ENCODE data around the gene USP11. TPM values are rescaled to one million over a fixed set of nuclear protein-coding genes. Genes with fewer than 3 reads are reported as not detected.

The USP11 gene
- total RNA-seq, 2 experiments from 2014 or later = 62.6 to 66.2 TPM

- CTCF ChIA-PET = interaction anchor here (0.6 kb wide), 1 partner anchor 12 kb away, joined by 4 read pairs; no protein-coding TSS in a partner anchor
- peaks cover 17% of the 10 kb centered on the region for H3K36me3 ChIP-seq (ENCODE audit: insufficient read depth, low read length)
- POLR2A ChIA-PET = interaction anchor here (0.6 kb wide), 1 partner anchor 28 kb away, joined by 3 read pairs; no protein-coding TSS in a partner anchor
- Mint-ChIP-seq H3K4me3 (no peak overlapping the region), H3K27me3 (no peaks in the 10 kb centered on the region), H3K9me3 (no peaks in the 10 kb centered on the region), H3K36me3 (ENCODE audit: low read depth) (peaks cover 31% of the 10 kb centered on the region), H3K27ac (peak overlapping the region; percentile 33), H3K4me1 (ENCODE audit: low read depth) (no peaks in the 10 kb centered on the region)
- H3K4me1 ChIP-seq (ENCODE audit: insufficient read depth, low read length) = no peaks in the 10 kb centered on the region
- H3K9me3 ChIP-seq (ENCODE audit: control insufficient read depth in 1 of 2, insufficient read depth in 1 of 2, low read length in 2 of 2) = no peaks in the 10 kb centered on the region
- no peak for TF ChIP-seq CTCF (IDR thresholded peaks at IDR 0.05)
- DNase-seq = no peak
- H3K27me3 ChIP-seq (ENCODE audit: control insufficient read depth in 1 of 2, insufficient read depth in 2 of 2, low read length in 2 of 2) = no peaks in the 10 kb centered on the region
- intact Hi-C loops (cut with DNase I, micrococcal nuclease) = no loop called here
- no peak overlapping the region for H3K4me3 ChIP-seq (ENCODE audit: low read length)
- H3K27ac ChIP-seq (ENCODE audit: low read depth in 1 of 2, low read length in 2 of 2) = no peak overlapping the region
- no peak for ATAC-seq (ENCODE audit: poor library complexity)
Observed at GRCh38 chrX:47247206-47247998, 14.6 kb downstream of the USP11 start.

- H3K9me3 Mint-ChIP-seq = no peaks in the 10 kb centered on the region
- TF ChIP-seq CTCF (IDR thresholded peaks at IDR 0.05) = no peak
- CTCF ChIA-PET = no interaction called here
- intact Hi-C loops (cut with DNase I, micrococcal nuclease) = no loop called here
- POLR2A ChIA-PET = interaction anchor here (0.6 kb wide), 1 partner anchor 29 kb away, joined by 3 read pairs; no protein-coding TSS in a partner anchor
- H3K27me3 Mint-ChIP-seq = no peaks in the 10 kb centered on the region
- DNase-seq (no peak), ATAC-seq (ENCODE audit: poor library complexity) (no peak)
- H3K9me3 ChIP-seq (ENCODE audit: control insufficient read depth in 1 of 2, insufficient read depth in 1 of 2, low read length in 2 of 2) = no peaks in the 10 kb centered on the region
- no peaks in the 10 kb centered on the region for H3K4me1 Mint-ChIP-seq (ENCODE audit: low read depth)
- no peak overlapping the region for H3K4me3 ChIP-seq (ENCODE audit: low read length)
- no peak overlapping the region for H3K27ac ChIP-seq (ENCODE audit: low read depth in 1 of 2, low read length in 2 of 2)
- peaks cover 31% of the 10 kb centered on the region for H3K36me3 Mint-ChIP-seq (ENCODE audit: low read depth)
- H3K4me1 ChIP-seq (ENCODE audit: insufficient read depth, low read length) = no peaks in the 10 kb centered on the region
- peak overlapping the region; percentile 33 for H3K27ac Mint-ChIP-seq
- no peak overlapping the region for H3K4me3 Mint-ChIP-seq
- H3K36me3 ChIP-seq (ENCODE audit: insufficient read depth, low read length) = peaks cover 14% of the 10 kb centered on the region
- no peaks in the 10 kb centered on the region for H3K27me3 ChIP-seq (ENCODE audit: control insufficient read depth in 1 of 2, insufficient read depth in 2 of 2, low read length in 2 of 2)
Observed at GRCh38 chrX:47247999-47248320, 15.2 kb downstream of the USP11 start.

GRCh38 chrX:47248576-47248975 lies 15.8 kb downstream of the USP11 start:
- no peaks in the 10 kb centered on the region for H3K9me3 ChIP-seq (ENCODE audit: control insufficient read depth in 1 of 2, insufficient read depth in 1 of 2, low read length in 2 of 2)
- no peaks in the 10 kb centered on the region for H3K27me3 ChIP-seq (ENCODE audit: control insufficient read depth in 1 of 2, insufficient read depth in 2 of 2, low read length in 2 of 2)
- H3K9me3 Mint-ChIP-seq = no peaks in the 10 kb centered on the region
- no peaks in the 10 kb centered on the region for H3K4me1 Mint-ChIP-seq (ENCODE audit: low read depth)
- H3K36me3 ChIP-seq (ENCODE audit: insufficient read depth, low read length) = peaks cover 14% of the 10 kb centered on the region
- intact Hi-C loops (cut with DNase I, micrococcal nuclease) = no loop called here
- DNase-seq (no peak), ATAC-seq (ENCODE audit: poor library complexity) (no peak)
- no peak overlapping the region for H3K4me3 Mint-ChIP-seq
- H3K4me3 ChIP-seq (ENCODE audit: low read length) = no peak overlapping the region
- H3K36me3 Mint-ChIP-seq (ENCODE audit: low read depth) = peaks cover 30% of the 10 kb centered on the region
- ChIA-PET POLR2A (no interaction called here), CTCF (no interaction called here)
- no peak overlapping the region for H3K27ac Mint-ChIP-seq
- no peak for TF ChIP-seq CTCF (IDR thresholded peaks at IDR 0.05)
- H3K27me3 Mint-ChIP-seq = no peaks in the 10 kb centered on the region
- H3K27ac ChIP-seq (ENCODE audit: low read depth in 1 of 2, low read length in 2 of 2) = no peak overlapping the region
- H3K4me1 ChIP-seq (ENCODE audit: insufficient read depth, low read length) = no peaks in the 10 kb centered on the region
